Measurements from ENCODE around the gene CCDC192. TPM values are rescaled to one million over a fixed set of nuclear protein-coding genes. Genes with fewer than 3 reads are reported as not detected.

CCDC192 gene
- total RNA-seq, 2 experiments from 2014 or later = not detected

GRCh38 chr5:127761869-127762268, 58.7 kb downstream of the CCDC192 start:
- H3K27ac Mint-ChIP-seq = no peak overlapping the region
- ATAC-seq (ENCODE audit: poor library complexity) (no peak), DNase-seq (no peak)
- POLR2A ChIA-PET = no interaction called here
- CTCF ChIA-PET = no interaction called here
- no peaks in the 10 kb centered on the region for H3K27me3 ChIP-seq (ENCODE audit: control insufficient read depth in 1 of 2, insufficient read depth in 2 of 2, low read length in 2 of 2)
- no peak overlapping the region for H3K4me3 ChIP-seq (ENCODE audit: low read length)
- no peaks in the 10 kb centered on the region for H3K4me1 Mint-ChIP-seq (ENCODE audit: low read depth)
- H3K27me3 Mint-ChIP-seq = no peaks in the 10 kb centered on the region
- no peaks in the 10 kb centered on the region for H3K9me3 Mint-ChIP-seq
- H3K27ac ChIP-seq (ENCODE audit: low read depth in 1 of 2, low read length in 2 of 2) = no peak overlapping the region
- H3K4me3 Mint-ChIP-seq = no peak overlapping the region
- no peaks in the 10 kb centered on the region for H3K36me3 ChIP-seq (ENCODE audit: insufficient read depth, low read length)
- no peaks in the 10 kb centered on the region for H3K9me3 ChIP-seq (ENCODE audit: control insufficient read depth in 1 of 2, insufficient read depth in 1 of 2, low read length in 2 of 2)
- no peaks in the 10 kb centered on the region for H3K4me1 ChIP-seq (ENCODE audit: insufficient read depth, low read length)
- H3K36me3 Mint-ChIP-seq (ENCODE audit: low read depth) = no peaks in the 10 kb centered on the region
- intact Hi-C loops (cut with DNase I, micrococcal nuclease) = no loop called here
- no peak for TF ChIP-seq CTCF (IDR thresholded peaks at IDR 0.05)

- intact Hi-C loops (cut with DNase I, micrococcal nuclease) = no loop called here
- H3K4me1 Mint-ChIP-seq (ENCODE audit: low read depth) = no peaks in the 10 kb centered on the region
- no peaks in the 10 kb centered on the region for H3K9me3 Mint-ChIP-seq
- ATAC-seq (ENCODE audit: poor library complexity) (no peak), DNase-seq (no peak)
- H3K27ac ChIP-seq (ENCODE audit: low read depth in 1 of 2, low read length in 2 of 2) = no peak overlapping the region
- H3K4me1 ChIP-seq (ENCODE audit: insufficient read depth, low read length) = no peaks in the 10 kb centered on the region
- H3K27me3 Mint-ChIP-seq = no peaks in the 10 kb centered on the region
- ChIA-PET CTCF (no interaction called here), POLR2A (no interaction called here)
- no peak for TF ChIP-seq CTCF (IDR thresholded peaks at IDR 0.05)
- no peaks in the 10 kb centered on the region for H3K9me3 ChIP-seq (ENCODE audit: control insufficient read depth in 1 of 2, insufficient read depth in 1 of 2, low read length in 2 of 2)
- no peaks in the 10 kb centered on the region for H3K36me3 ChIP-seq (ENCODE audit: insufficient read depth, low read length)
- no peak overlapping the region for H3K4me3 Mint-ChIP-seq
- no peaks in the 10 kb centered on the region for H3K36me3 Mint-ChIP-seq (ENCODE audit: low read depth)
- H3K27me3 ChIP-seq (ENCODE audit: control insufficient read depth in 1 of 2, insufficient read depth in 2 of 2, low read length in 2 of 2) = no peaks in the 10 kb centered on the region
- H3K27ac Mint-ChIP-seq = no peak overlapping the region
- no peak overlapping the region for H3K4me3 ChIP-seq (ENCODE audit: low read length)
Observed at GRCh38 chr5:127762412-127762811, 59.2 kb downstream of the CCDC192 start.

- Mint-ChIP-seq H3K4me3 (no peak overlapping the region), H3K9me3 (no peaks in the 10 kb centered on the region), H3K36me3 (ENCODE audit: low read depth) (no peaks in the 10 kb centered on the region), H3K4me1 (ENCODE audit: low read depth) (no peaks in the 10 kb centered on the region), H3K27me3 (peaks cover 21% of the 10 kb centered on the region), H3K27ac (no peak overlapping the region)
- DNase-seq = no peak
- CTCF ChIA-PET = no interaction called here
- Histone ChIP-seq H3K4me3 (ENCODE audit: low read length) (no peak overlapping the region), H3K9me3 (ENCODE audit: control insufficient read depth in 1 of 2, insufficient read depth in 1 of 2, low read length in 2 of 2) (no peaks in the 10 kb centered on the region), H3K27ac (ENCODE audit: low read depth in 1 of 2, low read length in 2 of 2) (no peak overlapping the region), H3K36me3 (ENCODE audit: insufficient read depth, low read length) (no peaks in the 10 kb centered on the region), H3K27me3 (ENCODE audit: control insufficient read depth in 1 of 2, insufficient read depth in 2 of 2, low read length in 2 of 2) (no peaks in the 10 kb centered on the region), H3K4me1 (ENCODE audit: insufficient read depth, low read length) (no peaks in the 10 kb centered on the region)
- no peak for ATAC-seq (ENCODE audit: poor library complexity)
- POLR2A ChIA-PET = no interaction called here
- TF ChIP-seq CTCF (IDR thresholded peaks at IDR 0.05) = no peak
- intact Hi-C loops (cut with DNase I, micrococcal nuclease) = no loop called here
Observed at GRCh38 chr5:127766676-127767335, 63.6 kb downstream of the CCDC192 start.

All from CD4-positive, alpha-beta T cell (primary cell).